ENCODE measurements around the gene EEFSEC. TPM values are rescaled to one million over a fixed set of nuclear protein-coding genes. Genes with fewer than 3 reads are reported as not detected.

The EEFSEC gene
- total RNA-seq, 6 donors from 2014 or later: 14.9 to 38.8 (median 17.9) TPM

DNA sequence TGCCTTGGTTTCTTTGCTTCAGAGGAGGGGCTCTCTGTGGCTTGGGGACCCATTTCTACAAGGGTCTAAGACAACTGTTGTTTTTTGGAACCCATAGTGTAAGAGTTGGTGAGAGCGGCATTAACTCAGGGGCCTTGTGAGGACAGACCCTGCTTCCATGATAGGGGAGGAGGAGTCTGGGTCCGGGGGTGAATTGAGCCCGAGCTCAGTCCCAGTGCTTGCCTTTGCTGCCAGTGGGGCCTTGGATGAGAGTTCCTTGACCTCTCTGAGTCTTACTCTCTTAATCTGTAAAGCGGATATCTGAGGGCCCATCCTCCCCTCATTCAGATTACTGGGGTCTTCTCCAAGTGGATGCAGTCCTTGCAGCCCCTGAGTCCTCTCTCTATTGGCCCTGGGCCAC lies 74.2 kb downstream of the EEFSEC start:
- DNase-seq (no peak), ATAC-seq (ENCODE audit: low FRiP score in 2 of 2) (no peak)
- no peak for TF ChIP-seq POLR2A (IDR thresholded peaks at IDR 0.05)
- TF ChIP-seq, protein P1, sequence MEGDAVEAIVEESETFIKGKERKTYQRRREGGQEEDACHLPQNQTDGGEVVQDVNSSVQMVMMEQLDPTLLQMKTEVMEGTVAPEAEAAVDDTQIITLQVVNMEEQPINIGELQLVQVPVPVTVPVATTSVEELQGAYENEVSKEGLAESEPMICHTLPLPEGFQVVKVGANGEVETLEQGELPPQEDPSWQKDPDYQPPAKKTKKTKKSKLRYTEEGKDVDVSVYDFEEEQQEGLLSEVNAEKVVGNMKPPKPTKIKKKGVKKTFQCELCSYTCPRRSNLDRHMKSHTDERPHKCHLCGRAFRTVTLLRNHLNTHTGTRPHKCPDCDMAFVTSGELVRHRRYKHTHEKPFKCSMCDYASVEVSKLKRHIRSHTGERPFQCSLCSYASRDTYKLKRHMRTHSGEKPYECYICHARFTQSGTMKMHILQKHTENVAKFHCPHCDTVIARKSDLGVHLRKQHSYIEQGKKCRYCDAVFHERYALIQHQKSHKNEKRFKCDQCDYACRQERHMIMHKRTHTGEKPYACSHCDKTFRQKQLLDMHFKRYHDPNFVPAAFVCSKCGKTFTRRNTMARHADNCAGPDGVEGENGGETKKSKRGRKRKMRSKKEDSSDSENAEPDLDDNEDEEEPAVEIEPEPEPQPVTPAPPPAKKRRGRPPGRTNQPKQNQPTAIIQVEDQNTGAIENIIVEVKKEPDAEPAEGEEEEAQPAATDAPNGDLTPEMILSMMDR (IDR thresholded peaks at IDR 0.05): no peak
- no peak for TF ChIP-seq EP300 (IDR thresholded peaks at IDR 0.05)
- no peak for TF ChIP-seq POLR2AphosphoS5 (IDR thresholded peaks at IDR 0.05)
- H3K4me3 ChIP-seq: no peak overlapping the region
- no peaks in the 10 kb centered on the region for H3K27me3 ChIP-seq
- WGBS, 2 donors: 95% methylated on average over 4 of the region's 4 CpGs
- peaks cover 0 to 11% (median 2%) of the 10 kb centered on the region in 4 donors for H3K4me1 ChIP-seq
- no peaks in the 10 kb centered on the region for H3K36me3 ChIP-seq
- H3K9me3 ChIP-seq: peaks cover 0 to 8% (median 8%) of the 10 kb centered on the region in 4 donors
- no peak overlapping the region for H3K27ac ChIP-seq

DNA sequence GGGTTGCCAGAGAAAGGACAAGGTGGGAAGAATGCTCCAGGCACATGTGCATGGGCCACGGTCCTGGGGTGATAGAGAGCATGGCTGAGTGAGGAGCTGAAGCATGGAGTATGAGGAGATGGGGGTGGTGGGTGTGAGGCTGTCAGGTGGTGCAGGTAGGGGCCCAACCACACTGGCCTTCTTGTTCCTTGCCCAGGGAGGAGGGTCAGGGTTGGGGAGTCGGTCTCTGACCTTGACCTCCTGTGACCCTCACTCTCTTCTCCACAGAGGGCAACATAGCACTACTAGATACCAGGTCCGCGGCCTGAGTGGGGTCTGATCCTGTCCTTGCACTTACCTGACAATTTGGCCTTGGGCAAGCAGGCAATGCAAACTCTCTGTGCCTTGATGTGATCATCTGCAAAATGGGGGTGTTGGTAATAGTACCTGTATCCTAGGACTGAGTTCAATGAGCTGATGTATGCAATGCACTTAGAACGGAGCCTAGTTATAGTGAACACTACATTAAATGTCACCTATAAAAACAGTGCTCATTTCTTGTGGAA lies 75.2 kb downstream of the EEFSEC start:
- Histone ChIP-seq H3K27ac (no peak overlapping the region), H3K27me3 (no peaks in the 10 kb centered on the region), H3K4me1 (peaks cover 0 to 11% (median 2%) of the 10 kb centered on the region in 4 donors), H3K9me3 (no peaks in the 10 kb centered on the region), H3K36me3 (no peaks in the 10 kb centered on the region), H3K4me3 (no peak overlapping the region)
- 93 to 94% methylated on average over 4 to 5 of the region's 5 CpGs for WGBS, 2 donors
- DNase-seq (no peak), ATAC-seq (ENCODE audit: low FRiP score in 2 of 2) (no peak)
- TF ChIP-seq EP300 (IDR thresholded peaks at IDR 0.05) (no peak), POLR2A (IDR thresholded peaks at IDR 0.05) (no peak)

GRCh38 chr3:128229106-128229857 lies 76.0 kb downstream of the EEFSEC start:
- H3K4me3 ChIP-seq: no peak overlapping the region
- ATAC-seq (ENCODE audit: low FRiP score in 2 of 2): no peak
- peak overlapping the region in 1 of 4 donors; percentile 20 for H3K27ac ChIP-seq
- no peak for TF ChIP-seq POLR2AphosphoS5 (IDR thresholded peaks at IDR 0.05)
- TF ChIP-seq EP300 (IDR thresholded peaks at IDR 0.05): no peak
- TF ChIP-seq, protein P1 (IDR thresholded peaks at IDR 0.05): no peak
- 76 to 91% methylated on average over 8 to 11 of the region's 11 CpGs for WGBS, 2 donors
- H3K9me3 ChIP-seq: no peaks in the 10 kb centered on the region
- DNase-seq: no peak
- peaks cover 0 to 11% (median 2%) of the 10 kb centered on the region in 4 donors for H3K4me1 ChIP-seq
- H3K36me3 ChIP-seq: no peaks in the 10 kb centered on the region
- H3K27me3 ChIP-seq: no peaks in the 10 kb centered on the region

DNA sequence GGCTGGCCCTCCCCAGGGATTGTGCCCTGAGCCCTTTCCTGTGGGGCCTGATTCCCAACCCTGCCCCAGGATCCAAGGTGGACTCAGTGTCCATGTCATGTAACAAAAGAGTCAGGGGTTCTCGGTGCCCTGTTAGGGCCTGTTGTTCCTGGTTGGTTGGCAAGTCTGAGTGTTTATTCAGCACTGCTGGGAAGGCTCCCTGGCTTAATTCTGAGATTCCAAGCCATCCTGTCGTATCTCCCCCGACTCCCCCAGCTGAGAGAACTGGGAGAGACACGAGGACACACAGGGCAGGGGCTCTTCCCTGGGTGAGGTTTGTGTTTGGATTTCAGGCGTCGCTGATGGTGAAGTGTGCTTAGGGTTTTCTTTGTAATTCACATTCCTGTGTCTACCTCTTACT lies 78.3 kb downstream of the EEFSEC start:
- Histone ChIP-seq H3K36me3 (no peaks in the 10 kb centered on the region), H3K27me3 (no peaks in the 10 kb centered on the region), H3K4me1 (peaks cover 0 to 8% (median 3%) of the 10 kb centered on the region in 4 donors), H3K27ac (no peak overlapping the region), H3K9me3 (no peaks in the 10 kb centered on the region), H3K4me3 (no peak overlapping the region)
- DNase-seq (no peak), ATAC-seq (ENCODE audit: low FRiP score in 2 of 2) (no peak)
- 62 to 65% methylated on average over 4 to 6 of the region's 6 CpGs for WGBS, 2 donors
- TF ChIP-seq, protein P1 (IDR thresholded peaks at IDR 0.05): no peak
- TF ChIP-seq EP300 (IDR thresholded peaks at IDR 0.05) (no peak), POLR2A (IDR thresholded peaks at IDR 0.05) (no peak), POLR2AphosphoS5 (IDR thresholded peaks at IDR 0.05) (no peak)

DNA sequence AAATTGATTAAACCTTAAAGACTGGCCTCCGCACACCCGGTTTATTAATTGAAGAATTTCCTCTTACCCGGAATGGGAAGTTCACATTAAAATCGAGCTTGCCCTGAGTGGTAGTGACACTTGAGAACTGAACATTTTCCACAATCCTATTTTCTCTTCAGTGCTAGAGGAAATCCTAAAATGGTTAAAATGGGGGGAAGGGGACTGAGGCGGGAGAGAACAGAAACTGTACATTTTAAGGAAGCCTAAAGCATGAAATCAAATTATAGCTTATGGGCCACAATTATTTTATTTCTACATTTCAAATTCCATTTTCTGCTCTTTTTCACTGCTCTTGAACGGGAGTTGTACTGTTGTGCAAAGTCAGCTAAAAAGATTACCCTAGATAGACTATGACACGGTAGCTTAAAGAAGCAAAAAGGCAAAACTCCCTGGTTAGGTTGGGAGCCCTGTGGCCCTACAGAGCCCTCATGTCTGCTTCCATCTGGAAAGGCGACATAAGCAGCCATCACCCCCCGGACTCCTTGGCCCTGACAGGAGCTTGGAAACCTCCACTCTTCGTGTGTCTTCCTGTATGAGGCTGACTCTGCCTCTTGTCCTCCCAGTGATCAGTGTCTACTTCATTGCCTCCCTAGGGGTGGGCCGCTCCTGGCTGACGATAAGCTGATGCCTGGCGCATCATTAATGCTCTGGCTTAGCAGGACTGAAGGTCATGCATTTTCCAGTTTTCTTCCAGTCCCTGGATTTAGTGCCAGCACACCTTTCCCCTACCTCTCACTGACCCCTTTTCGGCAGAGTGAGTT lies 79.3 kb downstream of the EEFSEC start:
- no peak overlapping the region for H3K27ac ChIP-seq
- TF ChIP-seq EP300 (IDR thresholded peaks at IDR 0.05) (no peak), POLR2AphosphoS5 (IDR thresholded peaks at IDR 0.05) (no peak), POLR2A (IDR thresholded peaks at IDR 0.05) (no peak)
- TF ChIP-seq, protein P1 (IDR thresholded peaks at IDR 0.05): no peak
- peaks cover 0 to 9% (median 8%) of the 10 kb centered on the region in 4 donors for H3K4me1 ChIP-seq
- no peak overlapping the region for H3K4me3 ChIP-seq
- H3K36me3 ChIP-seq: no peaks in the 10 kb centered on the region
- DNase-seq (no peak), ATAC-seq (ENCODE audit: low FRiP score in 2 of 2) (no peak)
- WGBS, 2 donors: 58 to 67% methylated on average over 14 of the region's 14 CpGs
- no peaks in the 10 kb centered on the region for H3K27me3 ChIP-seq
- H3K9me3 ChIP-seq: no peaks in the 10 kb centered on the region
